Body of pancreas (tissue), 4 donors: Measurements from ENCODE around the gene OLFM3.

Source experiments
- CTCF ChIP-seq, 7 experiments: fragments of 450-650 bp in 4 of 7; fragments of 200-600 bp in 3 of 7; sonication (generic) in 3 of 7; IDR thresholded peaks; one replicate each; pipeline ENCODE4 v1.5.1; 2016 to 2019; ENCODE audit warnings: antibody characterized with exemption in 7 of 7
- POLR2A ChIP-seq, 3 donors: fragments of 450-650 bp; IDR thresholded peaks; one replicate each; pipeline ENCODE4 v1.6.1; 2016; ENCODE audit warnings: antibody characterized with exemption in 3 of 3, mild to moderate bottlenecking in 2 of 3

- TF ChIP-seq CTCF (IDR thresholded peaks at IDR 0.05): no peak
- no peak for TF ChIP-seq POLR2A (IDR thresholded peaks at IDR 0.05)
Measured at GRCh38 chr1:101965341-101965740, 31.4 kb downstream of the OLFM3 start.
